GM23338 (cell line): ENCODE measurements around the gene MAPK6. TPM values are rescaled to one million over a fixed set of nuclear protein-coding genes. Genes with fewer than 3 reads are reported as not detected.

Experiments
- ATAC-seq: fragments of 200-7000 bp; cut with Tn5 transposase; 3 replicates; pipeline ENCODE4 v1.9.1; 2020
- DNase-seq: peaks from one replicate; pipeline ENCODE4 v3.0.0-alpha.2; 2015; ENCODE audit warnings: low spot score
- H2AFZ ChIP-seq: fragments of 200-600 bp; sonication (generic); 2 replicates; pipeline ENCODE4 v1.8.0; 2016; ENCODE audit warnings: antibody characterized with exemption, mild to moderate bottlenecking, moderate library complexity
- H3F3A ChIP-seq: fragments of 200-600 bp; sonication (generic); replicated peaks from 2 replicates; pipeline ENCODE4 v1.8.0; 2017; ENCODE audit warnings: antibody characterized with exemption, mixed run types, low read depth
- H3K27ac ChIP-seq: fragments of 200-600 bp; sonication (generic); 2 replicates; pipeline ENCODE4 v1.6.1; 2016; ENCODE audit warnings: low read depth
- H3K27me3 ChIP-seq: fragments of 200-600 bp; sonication (generic); 2 replicates; pipeline ENCODE4 v1.8.0; 2016; ENCODE audit warnings: mild to moderate bottlenecking, mixed run types, moderate library complexity; ENCODE audit not compliant: insufficient read depth
- H3K36me3 ChIP-seq: fragments of 200-600 bp; sonication (generic); 2 replicates; pipeline ENCODE4 v1.8.0; 2016; ENCODE audit warnings: mild to moderate bottlenecking; ENCODE audit not compliant: insufficient read depth
- H3K4me1 ChIP-seq: fragments of 200-600 bp; sonication (generic); 2 replicates; pipeline ENCODE4 v1.8.0; 2016; ENCODE audit warnings: mild to moderate bottlenecking, moderate library complexity; ENCODE audit not compliant: insufficient read depth
- H3K4me2 ChIP-seq: fragments of 200-600 bp; sonication (generic); 2 replicates; pipeline ENCODE4 v1.7.1; 2017; ENCODE audit warnings: mixed run types
- H3K4me3 ChIP-seq: fragments of 200-600 bp; sonication (generic); 2 replicates; pipeline ENCODE4 v1.6.1; 2016; ENCODE audit warnings: mixed run types
- H3K79me2 ChIP-seq: fragments of 200-600 bp; sonication (generic); replicated peaks from 2 replicates; pipeline ENCODE4 v1.8.0; 2017; ENCODE audit warnings: mild to moderate bottlenecking; ENCODE audit not compliant: insufficient read depth
- H3K9me2 ChIP-seq: fragments of 200-600 bp; sonication (generic); 2 replicates; pipeline ENCODE4 v1.8.0; 2017; ENCODE audit not compliant: insufficient read depth
- H4K20me1 ChIP-seq: fragments of 200-600 bp; sonication (generic); replicated peaks from 2 replicates; pipeline ENCODE4 v1.8.0; 2017; ENCODE audit warnings: mild to moderate bottlenecking; ENCODE audit not compliant: insufficient read depth
- H3K27ac Mint-ChIP-seq: 2 replicates; pipeline ENCODE4 v1.8.0; 2020; ENCODE audit warnings: inconsistent platforms, mild to moderate bottlenecking, moderate library complexity, mixed read lengths
- H3K27me3 Mint-ChIP-seq: 3 replicates; pipeline ENCODE4 v1.8.0; 2022; ENCODE audit warnings: low read depth, mild to moderate bottlenecking, moderate library complexity, mixed read lengths, inconsistent platforms; ENCODE audit not compliant: insufficient read depth, poor library complexity
- H3K36me3 Mint-ChIP-seq: 3 replicates; pipeline ENCODE4 v1.8.0; 2021; ENCODE audit warnings: low read depth, mild to moderate bottlenecking, inconsistent platforms, moderate library complexity, mixed read lengths
- H3K4me1 Mint-ChIP-seq: 3 replicates; pipeline ENCODE4 v1.8.0; 2020; ENCODE audit warnings: mild to moderate bottlenecking, inconsistent platforms, mixed read lengths
- H3K4me3 Mint-ChIP-seq: 3 replicates; pipeline ENCODE4 v1.8.0; 2021; ENCODE audit warnings: moderate library complexity, mild to moderate bottlenecking, inconsistent platforms, mixed read lengths
- H3K9me3 Mint-ChIP-seq: 3 replicates; pipeline ENCODE4 v1.8.0; 2020; ENCODE audit warnings: moderate library complexity, mild to moderate bottlenecking, inconsistent platforms, mixed read lengths
- CREB1 ChIP-seq: fragments of 250-450 bp; sonication (Bioruptor Pico); IDR thresholded peaks from 2 replicates; pipeline ENCODE4 v1.5.0; 2020; ENCODE audit warnings: low read depth, mild to moderate bottlenecking, moderate library complexity
- EZH2 ChIP-seq: fragments of 200-600 bp; sonication (generic); IDR thresholded peaks from one replicate; pipeline ENCODE4 v1.8.0; 2017; ENCODE audit warnings: antibody characterized with exemption, mild to moderate bottlenecking, low read depth; ENCODE audit not compliant: unreplicated experiment
- EZH2phosphoT487 ChIP-seq: fragments of 200-600 bp; sonication (generic); IDR thresholded peaks from one replicate; pipeline ENCODE4 v1.8.1; 2018; ENCODE audit warnings: antibody characterized with exemption; ENCODE audit not compliant: unreplicated experiment
- JUNB ChIP-seq: IDR thresholded peaks from one replicate; pipeline ENCODE4 v1.6.1; 2016; ENCODE audit warnings: antibody characterized with exemption; ENCODE audit not compliant: unreplicated experiment
- POLR2AphosphoS5 ChIP-seq: IDR thresholded peaks from 2 replicates; pipeline ENCODE4 v1.6.1; 2016; ENCODE audit warnings: antibody characterized with exemption, low read depth
- STAT1 ChIP-seq: IDR thresholded peaks from one replicate; pipeline ENCODE4 v1.6.1; 2016; ENCODE audit warnings: antibody characterized with exemption; ENCODE audit not compliant: unreplicated experiment
- ZNF114 ChIP-seq: fragments of 250-450 bp; sonication (Bioruptor Pico); IDR thresholded peaks from 2 replicates; pipeline ENCODE4 v1.5.0; 2020; ENCODE audit warnings: mild to moderate bottlenecking, moderate library complexity
- polyA plus RNA-seq: library from polyadenylated mRNA; unstranded; fragments of >200 nt; fragmentation: Nextera tagmentation; extraction: Ambion mirVana; gene quantifications from 2 replicates; pipeline ENCODE4 v1.2.1, GENCODE V29; 2016
- total RNA-seq: library from RNA; depleted of rRNA; stranded (reverse); fragments of >200 nt; shearing (Covaris generic); gene quantifications from 2 replicates; pipeline ENCODE4 v1.2.3, GENCODE V29; 2014
- TF ChIP-seq, protein P1 (sequence below): fragments of 250-450 bp; sonication (Bioruptor Pico); IDR thresholded peaks from 2 replicates; pipeline ENCODE4 v1.5.0; 2020; ENCODE audit warnings: mild to moderate bottlenecking, moderate library complexity
- TF ChIP-seq, protein P2 (sequence below): IDR thresholded peaks from 2 replicates; pipeline ENCODE4 v1.6.1; 2016; ENCODE audit warnings: antibody characterized with exemption

Gene MAPK6
- total and polyA plus RNA-seq, 2 experiments from 2014 or later, result 40.9 to 92.3 TPM

DNA sequence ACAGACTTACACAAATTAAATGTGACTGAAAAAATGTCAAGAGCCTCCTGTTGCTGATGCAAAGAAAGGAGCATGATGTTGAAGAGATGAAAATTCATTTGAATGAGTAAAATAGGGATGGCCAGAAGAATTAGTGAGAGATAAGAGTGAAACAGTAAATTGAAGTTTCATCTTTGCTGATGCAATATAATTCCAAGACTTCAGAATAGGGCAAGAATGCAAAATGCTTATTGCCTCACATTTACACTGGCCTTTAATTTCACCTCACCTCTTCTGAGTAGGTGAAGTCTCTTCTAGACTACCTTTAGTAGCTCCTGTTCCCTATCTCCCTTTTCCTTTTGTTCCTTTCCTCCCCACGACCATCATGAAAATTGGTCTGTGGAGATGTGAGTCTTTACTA lies 15.3 kb upstream of the MAPK6 start (continued):
- TF ChIP-seq, protein P1, sequence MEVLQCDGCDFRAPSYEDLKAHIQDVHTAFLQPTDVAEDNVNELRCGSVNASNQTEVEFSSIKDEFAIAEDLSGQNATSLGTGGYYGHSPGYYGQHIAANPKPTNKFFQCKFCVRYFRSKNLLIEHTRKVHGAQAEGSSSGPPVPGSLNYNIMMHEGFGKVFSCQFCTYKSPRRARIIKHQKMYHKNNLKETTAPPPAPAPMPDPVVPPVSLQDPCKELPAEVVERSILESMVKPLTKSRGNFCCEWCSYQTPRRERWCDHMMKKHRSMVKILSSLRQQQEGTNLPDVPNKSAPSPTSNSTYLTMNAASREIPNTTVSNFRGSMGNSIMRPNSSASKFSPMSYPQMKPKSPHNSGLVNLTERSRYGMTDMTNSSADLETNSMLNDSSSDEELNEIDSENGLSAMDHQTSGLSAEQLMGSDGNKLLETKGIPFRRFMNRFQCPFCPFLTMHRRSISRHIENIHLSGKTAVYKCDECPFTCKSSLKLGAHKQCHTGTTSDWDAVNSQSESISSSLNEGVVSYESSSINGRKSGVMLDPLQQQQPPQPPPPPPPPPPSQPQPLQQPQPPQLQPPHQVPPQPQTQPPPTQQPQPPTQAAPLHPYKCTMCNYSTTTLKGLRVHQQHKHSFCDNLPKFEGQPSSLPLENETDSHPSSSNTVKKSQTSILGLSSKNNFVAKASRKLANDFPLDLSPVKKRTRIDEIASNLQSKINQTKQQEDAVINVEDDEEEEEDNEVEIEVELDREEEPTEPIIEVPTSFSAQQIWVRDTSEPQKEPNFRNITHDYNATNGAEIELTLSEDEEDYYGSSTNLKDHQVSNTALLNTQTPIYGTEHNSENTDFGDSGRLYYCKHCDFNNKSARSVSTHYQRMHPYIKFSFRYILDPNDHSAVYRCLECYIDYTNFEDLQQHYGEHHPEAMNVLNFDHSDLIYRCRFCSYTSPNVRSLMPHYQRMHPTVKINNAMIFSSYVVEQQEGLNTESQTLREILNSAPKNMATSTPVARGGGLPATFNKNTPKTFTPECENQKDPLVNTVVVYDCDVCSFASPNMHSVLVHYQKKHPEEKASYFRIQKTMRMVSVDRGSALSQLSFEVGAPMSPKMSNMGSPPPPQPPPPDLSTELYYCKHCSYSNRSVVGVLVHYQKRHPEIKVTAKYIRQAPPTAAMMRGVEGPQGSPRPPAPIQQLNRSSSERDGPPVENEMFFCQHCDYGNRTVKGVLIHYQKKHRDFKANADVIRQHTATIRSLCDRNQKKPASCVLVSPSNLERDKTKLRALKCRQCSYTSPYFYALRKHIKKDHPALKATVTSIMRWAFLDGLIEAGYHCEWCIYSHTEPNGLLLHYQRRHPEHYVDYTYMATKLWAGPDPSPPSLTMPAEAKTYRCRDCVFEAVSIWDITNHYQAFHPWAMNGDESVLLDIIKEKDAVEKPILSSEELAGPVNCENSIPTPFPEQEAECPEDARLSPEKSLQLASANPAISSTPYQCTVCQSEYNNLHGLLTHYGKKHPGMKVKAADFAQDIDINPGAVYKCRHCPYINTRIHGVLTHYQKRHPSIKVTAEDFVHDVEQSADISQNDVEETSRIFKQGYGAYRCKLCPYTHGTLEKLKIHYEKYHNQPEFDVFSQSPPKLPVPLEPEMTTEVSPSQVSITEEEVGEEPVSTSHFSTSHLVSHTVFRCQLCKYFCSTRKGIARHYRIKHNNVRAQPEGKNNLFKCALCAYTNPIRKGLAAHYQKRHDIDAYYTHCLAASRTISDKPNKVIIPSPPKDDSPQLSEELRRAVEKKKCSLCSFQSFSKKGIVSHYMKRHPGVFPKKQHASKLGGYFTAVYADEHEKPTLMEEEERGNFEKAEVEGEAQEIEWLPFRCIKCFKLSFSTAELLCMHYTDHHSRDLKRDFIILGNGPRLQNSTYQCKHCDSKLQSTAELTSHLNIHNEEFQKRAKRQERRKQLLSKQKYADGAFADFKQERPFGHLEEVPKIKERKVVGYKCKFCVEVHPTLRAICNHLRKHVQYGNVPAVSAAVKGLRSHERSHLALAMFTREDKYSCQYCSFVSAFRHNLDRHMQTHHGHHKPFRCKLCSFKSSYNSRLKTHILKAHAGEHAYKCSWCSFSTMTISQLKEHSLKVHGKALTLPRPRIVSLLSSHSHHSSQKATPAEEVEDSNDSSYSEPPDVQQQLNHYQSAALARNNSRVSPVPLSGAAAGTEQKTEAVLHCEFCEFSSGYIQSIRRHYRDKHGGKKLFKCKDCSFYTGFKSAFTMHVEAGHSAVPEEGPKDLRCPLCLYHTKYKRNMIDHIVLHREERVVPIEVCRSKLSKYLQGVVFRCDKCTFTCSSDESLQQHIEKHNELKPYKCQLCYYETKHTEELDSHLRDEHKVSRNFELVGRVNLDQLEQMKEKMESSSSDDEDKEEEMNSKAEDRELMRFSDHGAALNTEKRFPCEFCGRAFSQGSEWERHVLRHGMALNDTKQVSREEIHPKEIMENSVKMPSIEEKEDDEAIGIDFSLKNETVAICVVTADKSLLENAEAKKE, result no peak
- TF ChIP-seq, protein P2, sequence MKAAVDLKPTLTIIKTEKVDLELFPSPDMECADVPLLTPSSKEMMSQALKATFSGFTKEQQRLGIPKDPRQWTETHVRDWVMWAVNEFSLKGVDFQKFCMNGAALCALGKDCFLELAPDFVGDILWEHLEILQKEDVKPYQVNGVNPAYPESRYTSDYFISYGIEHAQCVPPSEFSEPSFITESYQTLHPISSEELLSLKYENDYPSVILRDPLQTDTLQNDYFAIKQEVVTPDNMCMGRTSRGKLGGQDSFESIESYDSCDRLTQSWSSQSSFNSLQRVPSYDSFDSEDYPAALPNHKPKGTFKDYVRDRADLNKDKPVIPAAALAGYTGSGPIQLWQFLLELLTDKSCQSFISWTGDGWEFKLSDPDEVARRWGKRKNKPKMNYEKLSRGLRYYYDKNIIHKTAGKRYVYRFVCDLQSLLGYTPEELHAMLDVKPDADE, result no peak
- TF ChIP-seq EZH2phosphoT487 (no peak), EZH2 (no peak), STAT1 (no peak)

DNA sequence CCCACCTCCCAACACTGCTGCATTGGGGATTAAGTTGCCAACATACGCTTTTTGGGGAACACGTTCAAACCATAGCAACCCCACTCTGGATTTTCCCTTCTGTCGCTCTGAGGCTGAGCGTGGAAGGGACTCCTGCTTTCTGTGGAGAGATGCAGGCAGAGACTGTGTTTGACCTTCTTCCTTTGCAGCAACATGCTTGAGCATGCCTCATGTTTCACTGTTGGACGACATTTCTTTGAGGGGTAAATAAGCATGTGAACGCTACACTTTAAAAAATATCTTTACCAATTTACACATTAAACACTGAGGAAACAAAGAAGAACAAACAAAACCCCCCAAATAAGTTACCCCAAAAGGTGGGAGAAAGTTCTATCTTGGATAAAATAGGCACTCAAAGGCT lies 14.2 kb upstream of the MAPK6 start:
- no peaks in the 10 kb centered on the region for H3K4me1 ChIP-seq
- H3K9me2 ChIP-seq, result no peaks in the 10 kb centered on the region; the same call in 1 of the 2 replicates
- H2AFZ ChIP-seq, result no peak overlapping the region
- no peak for DNase-seq
- peaks cover 4% of the 10 kb centered on the region for H3K27me3 Mint-ChIP-seq
- no peaks in the 10 kb centered on the region for H3F3A ChIP-seq
- no peak for TF ChIP-seq POLR2AphosphoS5
- no peak for TF ChIP-seq CREB1
- TF ChIP-seq, protein P2, result no peak
- no peak for TF ChIP-seq ZNF114 (CRISPR knock-in tag)
- no peak for TF ChIP-seq JUNB
- H3K4me1 Mint-ChIP-seq, result no peaks in the 10 kb centered on the region
- H3K4me2 ChIP-seq, result no peak overlapping the region
- no peaks in the 10 kb centered on the region for H3K36me3 ChIP-seq
- H3K27ac ChIP-seq, result no peak overlapping the region
- no peak overlapping the region for H3K4me3 Mint-ChIP-seq
- no peaks in the 10 kb centered on the region for H4K20me1 ChIP-seq
- H3K36me3 Mint-ChIP-seq, result no peaks in the 10 kb centered on the region
- no peak overlapping the region for H3K4me3 ChIP-seq
- H3K27me3 ChIP-seq, result no peaks in the 10 kb centered on the region
- H3K9me3 Mint-ChIP-seq, result peaks cover 2% of the 10 kb centered on the region; the same call in 1 of the 3 replicates
- ATAC-seq, result no peak
- no peak overlapping the region for H3K27ac Mint-ChIP-seq
- H3K79me2 ChIP-seq, result no peaks in the 10 kb centered on the region
